ENCODE data around the gene ATP10A.

ATP10A gene

GRCh38 chr15:25679964-25680685 is 183.0 kb downstream of the ATP10A start:
- DNase-seq (ENCODE audit: low read depth in 2 of 2): no peak

- no peak for DNase-seq (ENCODE audit: low read depth in 2 of 2)
Observed at GRCh38 chr15:25679492-25679891, 183.6 kb downstream of the ATP10A start.

GRCh38 chr15:25678500-25678855 is 184.6 kb downstream of the ATP10A start:
- DNase-seq (ENCODE audit: low read depth in 2 of 2): no peak

- DNase-seq (ENCODE audit: low read depth in 2 of 2): no peak
Observed at GRCh38 chr15:25677719-25678499, 185.2 kb downstream of the ATP10A start.

- DNase-seq (ENCODE audit: low read depth in 2 of 2): no peak
Observed at GRCh38 chr15:25676070-25676469, 187.1 kb downstream of the ATP10A start.

- no peak for DNase-seq (ENCODE audit: low read depth in 2 of 2)
Observed at GRCh38 chr15:25675396-25675795, 187.7 kb downstream of the ATP10A start.

GRCh38 chr15:25674913-25675312 is 188.2 kb downstream of the ATP10A start:
- no peak for DNase-seq (ENCODE audit: low read depth in 2 of 2)

GRCh38 chr15:25673972-25674371 is 189.2 kb downstream of the ATP10A start:
- no peak for DNase-seq (ENCODE audit: low read depth in 2 of 2)

GRCh38 chr15:25673351-25673750 is 189.8 kb downstream of the ATP10A start:
- DNase-seq (ENCODE audit: low read depth in 2 of 2): no peak

- DNase-seq (ENCODE audit: low read depth in 2 of 2): no peak
Observed at GRCh38 chr15:25671132-25671531, 192.0 kb downstream of the ATP10A start.

- DNase-seq (ENCODE audit: low read depth in 2 of 2): no peak
Observed at GRCh38 chr15:25670621-25671020, 192.5 kb downstream of the ATP10A start.

- no peak for DNase-seq (ENCODE audit: low read depth in 2 of 2)
Observed at GRCh38 chr15:25670025-25670554, 193.0 kb downstream of the ATP10A start.

- DNase-seq (ENCODE audit: low read depth in 2 of 2): no peak
Observed at GRCh38 chr15:25668901-25669300, 194.2 kb downstream of the ATP10A start.

- no peak for DNase-seq (ENCODE audit: low read depth in 2 of 2)
Observed at GRCh38 chr15:25668236-25668795, 194.8 kb downstream of the ATP10A start.

GRCh38 chr15:25667829-25668228 is 195.3 kb downstream of the ATP10A start:
- no peak for DNase-seq (ENCODE audit: low read depth in 2 of 2)

GRCh38 chr15:25665913-25666312 is 197.2 kb downstream of the ATP10A start:
- DNase-seq (ENCODE audit: low read depth in 2 of 2): no peak

- no peak for DNase-seq (ENCODE audit: low read depth in 2 of 2)
Observed at GRCh38 chr15:25664761-25665160, 198.4 kb downstream of the ATP10A start.

- no peak for DNase-seq (ENCODE audit: low read depth in 2 of 2)
Observed at GRCh38 chr15:25663515-25663914, 199.6 kb downstream of the ATP10A start.

- no peak for DNase-seq (ENCODE audit: low read depth in 2 of 2)
Observed at GRCh38 chr15:25661898-25662297, 201.2 kb downstream of the ATP10A start.

GRCh38 chr15:25659251-25659650 is 203.9 kb downstream of the ATP10A start:
- DNase-seq (ENCODE audit: low read depth in 2 of 2): no peak

GRCh38 chr15:25658560-25658959 is 204.6 kb downstream of the ATP10A start:
- DNase-seq (ENCODE audit: low read depth in 2 of 2): no peak

- DNase-seq (ENCODE audit: low read depth in 2 of 2): no peak
Observed at GRCh38 chr15:25655207-25655948, 207.7 kb downstream of the ATP10A start.

Measured in stimulated activated CD8-positive, alpha-beta memory T cell treated with anti-CD3 and anti-CD28 coated beads, Interleukin-7, amount 100 ng/mL, for 1 hour (primary cell).